Measurements from ENCODE around the gene DUOX2.

DUOX2 gene

DNA sequence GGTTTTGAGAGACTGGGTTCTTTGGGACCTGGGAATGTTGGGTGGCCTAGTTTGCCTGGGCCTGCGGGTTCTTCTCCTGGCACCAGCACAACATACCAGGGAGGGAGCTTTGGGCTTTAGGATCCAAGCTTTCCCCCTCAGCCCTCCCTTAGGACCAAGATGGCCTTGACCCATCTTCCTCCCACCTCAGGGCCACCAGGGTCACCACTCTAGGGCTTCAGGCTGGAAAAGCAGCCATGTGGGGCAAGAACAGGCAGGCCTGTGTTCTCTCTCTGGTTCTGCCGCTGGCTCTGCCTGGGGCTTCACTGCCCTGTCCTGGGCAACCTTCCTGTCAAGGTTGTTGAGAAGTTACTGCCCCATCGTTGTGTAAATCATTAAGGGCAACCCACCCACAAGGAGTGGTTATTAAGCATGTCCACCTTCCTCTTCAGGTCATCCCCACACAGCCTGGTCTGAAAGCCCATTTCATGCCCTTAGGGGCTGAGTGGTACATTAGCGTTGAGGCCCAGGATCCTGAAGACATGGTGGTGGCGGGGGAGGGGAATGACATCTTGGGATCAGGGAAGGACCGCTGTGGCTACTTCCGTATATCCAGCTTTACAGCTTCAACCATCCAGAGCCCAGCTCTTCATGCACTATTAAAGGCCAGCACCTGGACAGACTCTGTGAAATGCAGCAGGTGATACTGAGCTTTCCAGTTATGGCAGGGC lies 16.5 kb upstream of the DUOX2 start:
- Histone ChIP-seq H3K27me3 (ENCODE audit: insufficient read depth, low read length) (peaks cover 90% of the 10 kb centered on the region), H3K4me1 (ENCODE audit: control insufficient read depth, insufficient read depth, low read length, unreplicated experiment) (no peaks in the 10 kb centered on the region), H2AFZ (ENCODE audit: low read length, unreplicated experiment) (no peak overlapping the region), H3K36me3 (ENCODE audit: insufficient read depth, low read length) (no peaks in the 10 kb centered on the region), H3K27ac (ENCODE audit: low read depth, low read length) (no peak overlapping the region), H3K79me2 (ENCODE audit: control insufficient read depth, insufficient read depth, low read length, unreplicated experiment) (no peaks in the 10 kb centered on the region), H3K4me3 (ENCODE audit: low read depth, low read length) (no peak overlapping the region)

DNA sequence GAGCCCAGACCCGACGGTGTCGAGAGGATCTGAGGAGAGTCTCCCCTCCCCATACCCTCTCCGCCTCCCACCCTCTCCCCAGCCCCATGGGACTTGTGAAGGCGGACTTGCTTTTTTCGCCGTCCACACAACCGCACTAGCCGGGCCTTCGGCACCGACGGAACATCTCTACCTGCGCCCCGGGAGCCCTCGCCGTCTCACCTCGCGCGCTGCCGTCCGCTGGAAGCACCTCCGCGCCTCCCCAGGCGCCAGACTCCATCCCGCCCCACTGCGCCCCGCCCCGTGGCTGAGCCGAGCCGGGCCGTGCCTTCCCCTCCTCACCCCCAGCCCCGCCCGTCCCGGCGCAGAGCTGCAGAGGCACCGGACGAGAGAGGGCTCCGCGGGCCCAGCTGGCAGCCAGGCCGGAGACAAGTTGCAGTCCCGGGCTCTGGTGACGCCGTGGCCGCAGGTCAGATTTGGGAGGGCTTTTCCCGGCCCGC lies 15.7 kb upstream of the DUOX2 start, which contains the start of the genes DUOX1 and DUOXA1:
TSS of gene DUOX1 (plus strand) at position 344 of the 479 bp plus-strand sequence. CDS start 1,973 bp downstream, outside the sequence.
TSS of gene DUOXA1 (minus strand) at position 229 of the 479 bp plus-strand sequence. CDS start 6,865 bp downstream, outside the sequence.
- Histone ChIP-seq H3K27me3 (ENCODE audit: insufficient read depth, low read length) (peaks cover 90% of the 10 kb centered on the region), H2AFZ (ENCODE audit: low read length, unreplicated experiment) (no peak within 1 kb of the TSS), H3K27ac (ENCODE audit: low read depth, low read length) (no peak within 1 kb of the TSS), H3K4me1 (ENCODE audit: control insufficient read depth, insufficient read depth, low read length, unreplicated experiment) (no peaks in the 10 kb centered on the region), H3K4me3 (ENCODE audit: low read depth, low read length) (no peak within 1 kb of the TSS), H3K79me2 (ENCODE audit: control insufficient read depth, insufficient read depth, low read length, unreplicated experiment) (no peaks in the 10 kb centered on the region), H3K36me3 (ENCODE audit: insufficient read depth, low read length) (no peaks in the 10 kb centered on the region)

DNA sequence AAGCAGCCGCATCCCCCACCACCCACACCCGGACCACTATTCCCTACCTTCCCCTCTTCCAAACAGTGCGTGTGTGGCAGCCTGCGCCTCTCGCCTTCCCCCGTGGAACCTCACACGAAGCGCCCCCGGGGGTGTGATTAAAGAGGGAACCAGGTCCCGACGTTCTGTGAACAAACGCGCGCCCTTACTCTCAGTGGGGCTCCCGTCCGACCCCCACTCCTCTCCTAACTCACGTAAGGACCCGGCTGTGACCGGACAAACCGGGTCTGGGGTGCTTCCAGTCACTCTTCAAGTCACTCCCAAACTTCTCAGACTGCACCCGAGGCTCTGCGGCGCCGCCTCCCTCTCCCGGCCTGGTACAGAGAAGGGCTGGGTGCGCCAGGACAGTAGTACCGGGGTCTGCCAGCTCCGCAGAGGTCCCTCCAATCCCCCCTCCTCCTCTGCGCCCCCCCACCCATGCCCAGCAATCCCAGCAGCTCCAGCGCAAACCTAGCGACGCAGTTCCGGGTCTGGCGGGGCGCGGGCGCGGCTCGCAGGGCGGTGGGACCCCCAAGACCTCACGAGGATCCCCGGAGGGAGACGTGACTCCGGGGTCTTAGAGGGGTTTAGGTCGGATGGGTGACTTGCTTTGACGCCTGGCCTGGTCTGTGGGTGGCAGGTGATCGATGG lies 15.1 kb upstream of the DUOX2 start:
- no peak overlapping the region for H3K4me3 ChIP-seq (ENCODE audit: low read depth, low read length)
- no peaks in the 10 kb centered on the region for H3K4me1 ChIP-seq (ENCODE audit: control insufficient read depth, insufficient read depth, low read length, unreplicated experiment)
- H3K27ac ChIP-seq (ENCODE audit: low read depth, low read length) = no peak overlapping the region
- H3K79me2 ChIP-seq (ENCODE audit: control insufficient read depth, insufficient read depth, low read length, unreplicated experiment) = no peaks in the 10 kb centered on the region
- no peaks in the 10 kb centered on the region for H3K36me3 ChIP-seq (ENCODE audit: insufficient read depth, low read length)
- H2AFZ ChIP-seq (ENCODE audit: low read length, unreplicated experiment) = no peak overlapping the region
- peaks cover 88% of the 10 kb centered on the region for H3K27me3 ChIP-seq (ENCODE audit: insufficient read depth, low read length)

DNA sequence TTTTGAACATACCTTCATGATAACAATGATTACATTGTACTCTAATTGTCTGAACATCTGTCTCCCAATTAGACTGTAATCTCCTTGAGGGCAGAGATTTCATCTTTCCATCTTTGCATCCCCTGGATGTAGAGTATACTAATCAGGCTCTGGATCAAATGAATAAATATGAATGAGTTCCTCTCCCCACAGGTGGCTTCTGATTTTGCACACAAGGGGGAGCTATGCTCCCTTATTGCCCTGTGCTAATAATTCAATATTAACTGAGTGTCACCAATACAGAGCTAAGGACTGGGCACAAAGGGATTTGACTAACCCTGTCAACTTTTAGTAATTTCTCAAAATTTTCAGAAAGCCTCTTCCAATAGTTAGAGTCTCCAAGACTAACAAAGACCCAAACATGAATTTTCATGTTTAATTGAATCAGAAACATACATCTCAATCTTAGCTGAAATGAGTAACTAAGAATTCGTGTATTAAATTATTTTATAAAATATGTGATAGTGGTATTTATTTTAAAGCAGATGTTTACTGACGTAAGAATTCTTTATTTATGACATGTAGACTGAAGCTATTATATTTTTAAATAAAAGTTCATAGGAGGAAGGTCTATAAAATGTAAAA lies 12.7 kb upstream of the DUOX2 start:
- Histone ChIP-seq H3K27ac (ENCODE audit: low read depth, low read length) (no peak overlapping the region), H3K27me3 (ENCODE audit: insufficient read depth, low read length) (peaks cover 71% of the 10 kb centered on the region), H2AFZ (ENCODE audit: low read length, unreplicated experiment) (no peak overlapping the region), H3K79me2 (ENCODE audit: control insufficient read depth, insufficient read depth, low read length, unreplicated experiment) (no peaks in the 10 kb centered on the region), H3K4me1 (ENCODE audit: control insufficient read depth, insufficient read depth, low read length, unreplicated experiment) (peaks cover 8% of the 10 kb centered on the region), H3K4me3 (ENCODE audit: low read depth, low read length) (no peak overlapping the region), H3K36me3 (ENCODE audit: insufficient read depth, low read length) (no peaks in the 10 kb centered on the region)

DNA sequence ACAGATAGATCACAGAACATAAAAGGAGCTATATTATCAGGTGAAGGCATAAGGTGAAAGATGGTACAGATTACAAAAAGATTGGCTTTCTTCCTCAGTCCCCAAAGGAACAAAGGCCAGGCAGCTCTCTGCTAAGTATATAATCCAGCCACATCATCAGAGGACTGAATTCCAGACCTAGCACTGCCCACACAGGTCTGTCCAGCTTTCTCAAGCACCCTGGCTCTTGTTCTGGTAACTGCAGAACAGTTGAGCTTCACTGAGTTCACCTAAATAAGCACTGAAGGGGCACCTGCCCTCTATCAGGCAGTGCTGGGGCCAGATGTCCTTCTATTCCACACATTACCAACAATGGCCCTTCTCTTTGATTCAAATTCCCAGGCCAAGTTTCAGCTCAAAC lies 9.4 kb upstream of the DUOX2 start:
- H3K27ac ChIP-seq (ENCODE audit: low read depth, low read length) = no peak overlapping the region
- H3K4me1 ChIP-seq (ENCODE audit: control insufficient read depth, insufficient read depth, low read length, unreplicated experiment) = peaks cover 10% of the 10 kb centered on the region
- H3K27me3 ChIP-seq (ENCODE audit: insufficient read depth, low read length) = peaks cover 39% of the 10 kb centered on the region
- no peaks in the 10 kb centered on the region for H3K79me2 ChIP-seq (ENCODE audit: control insufficient read depth, insufficient read depth, low read length, unreplicated experiment)
- H3K36me3 ChIP-seq (ENCODE audit: insufficient read depth, low read length) = no peaks in the 10 kb centered on the region
- H2AFZ ChIP-seq (ENCODE audit: low read length, unreplicated experiment) = no peak overlapping the region
- H3K4me3 ChIP-seq (ENCODE audit: low read depth, low read length) = no peak overlapping the region

DNA sequence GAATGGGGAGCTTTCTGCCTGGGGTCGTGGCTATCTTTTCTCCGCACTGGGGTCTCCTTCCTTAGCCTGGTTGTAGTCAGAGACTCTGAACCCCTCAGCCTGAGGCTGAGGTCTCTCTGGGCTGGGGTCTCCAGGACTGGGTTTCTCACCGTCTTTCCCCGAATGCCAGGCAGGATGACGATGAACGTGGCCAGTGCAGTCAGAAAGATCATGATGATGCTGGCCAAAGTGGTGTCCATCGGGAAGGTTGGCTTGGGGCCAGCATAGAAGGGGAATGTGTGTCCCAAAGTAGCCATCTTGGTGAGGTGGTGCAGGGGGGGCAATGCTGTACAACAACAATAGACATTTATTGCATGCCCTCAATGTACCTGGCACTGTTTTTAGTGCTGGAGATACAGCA lies 8.7 kb upstream of the DUOX2 start:
- Histone ChIP-seq H2AFZ (ENCODE audit: low read length, unreplicated experiment) (no peak overlapping the region), H3K27me3 (ENCODE audit: insufficient read depth, low read length) (peaks cover 34% of the 10 kb centered on the region), H3K36me3 (ENCODE audit: insufficient read depth, low read length) (no peaks in the 10 kb centered on the region), H3K4me3 (ENCODE audit: low read depth, low read length) (no peak overlapping the region), H3K27ac (ENCODE audit: low read depth, low read length) (no peak overlapping the region), H3K4me1 (ENCODE audit: control insufficient read depth, insufficient read depth, low read length, unreplicated experiment) (peaks cover 10% of the 10 kb centered on the region), H3K79me2 (ENCODE audit: control insufficient read depth, insufficient read depth, low read length, unreplicated experiment) (no peaks in the 10 kb centered on the region)

DNA sequence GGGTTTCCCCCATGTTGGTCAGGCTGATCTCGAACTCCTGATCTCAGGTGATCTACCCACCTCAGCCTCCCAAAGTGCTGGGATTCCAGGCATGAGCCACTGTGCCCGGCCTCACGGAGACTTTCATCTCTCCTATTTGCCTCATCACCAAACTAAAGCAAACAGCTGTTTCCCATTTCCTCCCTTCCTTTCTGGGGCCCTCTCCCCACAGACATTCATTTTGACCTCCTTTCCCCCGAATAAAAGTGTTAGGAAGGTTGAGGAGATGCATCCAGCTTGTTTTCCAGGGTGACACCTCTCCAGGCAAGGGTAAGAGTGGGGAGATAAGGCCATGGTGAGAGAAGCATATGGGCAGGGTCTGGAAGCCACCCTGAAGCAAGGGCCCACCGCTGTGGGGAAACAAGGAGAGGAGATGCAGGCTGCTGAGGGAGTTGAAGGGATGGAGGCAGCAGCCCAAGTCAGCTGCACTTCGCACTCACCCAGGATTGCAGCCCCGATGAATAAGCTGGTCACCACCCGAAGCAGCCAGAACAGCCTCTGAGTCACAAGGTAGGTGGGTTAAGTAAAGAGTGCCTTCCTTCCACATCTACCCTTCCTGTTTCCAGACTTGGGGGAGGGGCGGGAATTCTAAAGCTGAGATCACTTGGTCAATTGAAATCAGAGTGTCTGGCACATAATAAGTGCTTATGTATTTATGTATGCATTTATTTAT lies 7.9 kb upstream of the DUOX2 start:
- no peak overlapping the region for H2AFZ ChIP-seq (ENCODE audit: low read length, unreplicated experiment)
- H3K4me1 ChIP-seq (ENCODE audit: control insufficient read depth, insufficient read depth, low read length, unreplicated experiment) = peaks cover 10% of the 10 kb centered on the region
- no peaks in the 10 kb centered on the region for H3K36me3 ChIP-seq (ENCODE audit: insufficient read depth, low read length)
- H3K4me3 ChIP-seq (ENCODE audit: low read depth, low read length) = no peak overlapping the region
- H3K27me3 ChIP-seq (ENCODE audit: insufficient read depth, low read length) = peaks cover 37% of the 10 kb centered on the region
- no peaks in the 10 kb centered on the region for H3K79me2 ChIP-seq (ENCODE audit: control insufficient read depth, insufficient read depth, low read length, unreplicated experiment)
- no peak overlapping the region for H3K27ac ChIP-seq (ENCODE audit: low read depth, low read length)

DNA sequence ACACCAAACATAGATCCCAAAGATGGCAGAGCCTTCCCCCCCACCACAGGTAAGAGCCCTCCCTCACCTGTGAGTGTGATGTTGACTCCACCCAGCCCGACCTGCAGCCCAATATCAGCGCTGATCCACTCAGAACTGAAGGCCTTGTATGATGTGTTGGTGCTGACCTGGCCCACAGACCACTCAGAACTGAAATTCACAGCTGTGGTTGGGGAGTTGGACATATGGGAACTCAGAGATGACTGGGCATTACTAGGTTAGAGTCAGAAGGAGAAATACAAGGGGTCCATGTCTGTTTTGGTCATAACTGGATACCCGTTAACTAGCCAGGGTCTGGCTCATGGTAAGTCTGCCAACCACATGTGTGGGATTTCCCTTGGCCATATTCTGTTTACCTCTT lies 7.0 kb upstream of the DUOX2 start:
- Histone ChIP-seq H3K27me3 (ENCODE audit: insufficient read depth, low read length) (peaks cover 37% of the 10 kb centered on the region), H3K36me3 (ENCODE audit: insufficient read depth, low read length) (no peaks in the 10 kb centered on the region)

DNA sequence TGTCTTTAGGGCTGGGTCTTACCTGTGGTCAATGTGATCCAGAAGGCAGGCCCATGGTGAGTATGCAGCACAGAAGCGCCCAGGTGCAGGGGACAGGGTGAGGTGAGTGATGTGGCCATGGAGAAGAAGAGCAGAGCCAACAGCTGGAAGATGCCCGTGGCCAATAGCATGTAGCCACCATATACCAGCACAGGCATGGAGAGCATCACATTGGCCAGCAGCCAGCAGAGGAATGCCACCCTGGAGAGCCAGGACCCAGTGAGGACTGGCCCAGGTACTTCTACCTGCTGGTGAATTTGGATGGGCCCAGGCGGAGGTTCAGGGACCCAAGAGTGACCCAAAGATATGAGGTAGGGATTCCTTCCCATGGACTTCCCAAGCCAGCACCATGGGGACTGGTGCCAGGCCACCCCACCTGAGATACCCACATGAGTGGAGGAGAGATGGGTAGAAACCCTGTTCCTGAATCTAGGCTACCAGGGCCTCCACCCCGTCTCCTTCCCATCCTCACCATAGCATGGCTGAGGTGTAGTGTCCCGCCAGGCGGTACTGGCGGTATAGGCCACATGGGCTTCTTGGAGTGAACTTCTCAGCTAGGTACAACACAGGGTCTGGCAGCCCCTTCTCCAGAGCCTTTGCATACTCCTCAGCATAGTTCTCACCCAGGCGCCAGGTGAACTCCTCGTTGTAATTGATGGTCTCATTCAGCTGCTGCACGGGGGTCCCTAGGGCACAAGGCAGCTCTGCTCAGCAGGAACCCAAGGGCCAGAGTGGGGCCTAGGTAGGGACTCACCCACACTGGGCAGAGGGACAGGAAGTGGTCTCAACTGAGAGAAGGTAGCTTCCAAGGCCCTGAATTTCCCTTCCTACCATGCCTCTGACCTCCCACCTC lies 6.4 kb upstream of the DUOX2 start:
- no peaks in the 10 kb centered on the region for H3K36me3 ChIP-seq (ENCODE audit: insufficient read depth, low read length)
- no peak overlapping the region for H2AFZ ChIP-seq (ENCODE audit: low read length, unreplicated experiment)
- H3K27ac ChIP-seq (ENCODE audit: low read depth, low read length) = no peak overlapping the region
- no peak overlapping the region for H3K4me3 ChIP-seq (ENCODE audit: low read depth, low read length)
- H3K79me2 ChIP-seq (ENCODE audit: control insufficient read depth, insufficient read depth, low read length, unreplicated experiment) = no peaks in the 10 kb centered on the region
- peaks cover 10% of the 10 kb centered on the region for H3K4me1 ChIP-seq (ENCODE audit: control insufficient read depth, insufficient read depth, low read length, unreplicated experiment)
- H3K27me3 ChIP-seq (ENCODE audit: insufficient read depth, low read length) = peaks cover 37% of the 10 kb centered on the region

More for the DNA sequence above, 7.0 kb upstream of the DUOX2 start:
- Histone ChIP-seq H3K79me2 (ENCODE audit: control insufficient read depth, insufficient read depth, low read length, unreplicated experiment) (no peaks in the 10 kb centered on the region), H3K27ac (ENCODE audit: low read depth, low read length) (no peak overlapping the region), H3K4me1 (ENCODE audit: control insufficient read depth, insufficient read depth, low read length, unreplicated experiment) (peaks cover 10% of the 10 kb centered on the region), H2AFZ (ENCODE audit: low read length, unreplicated experiment) (no peak overlapping the region), H3K4me3 (ENCODE audit: low read depth, low read length) (no peak overlapping the region)

All from ACC112 (cell line).